Measurements from ENCODE around the gene OTULIN.

Gene OTULIN

DNA sequence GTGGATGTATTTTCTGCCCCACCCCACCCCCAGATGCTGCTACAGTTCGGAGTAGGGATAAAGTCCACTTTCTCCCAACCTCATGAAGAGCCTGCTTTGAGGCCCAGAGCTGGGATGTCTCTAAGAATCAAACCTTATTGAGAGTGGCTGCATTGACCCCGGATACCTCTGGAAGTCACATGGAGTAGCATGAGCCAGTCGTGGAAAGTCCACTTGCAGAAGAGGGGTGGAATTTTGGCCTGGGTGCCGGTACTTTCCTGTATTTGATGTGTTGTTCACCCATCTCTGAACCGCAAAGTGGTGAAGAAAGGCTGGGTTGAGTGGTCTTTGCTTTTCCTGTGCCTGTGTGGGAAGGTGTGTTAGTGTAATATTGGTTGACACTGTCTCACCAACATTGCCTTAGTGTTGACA, 3.7 kb downstream of the OTULIN start:
- DNase-seq (ENCODE audit: low read depth, low spot score): no peak

DNA sequence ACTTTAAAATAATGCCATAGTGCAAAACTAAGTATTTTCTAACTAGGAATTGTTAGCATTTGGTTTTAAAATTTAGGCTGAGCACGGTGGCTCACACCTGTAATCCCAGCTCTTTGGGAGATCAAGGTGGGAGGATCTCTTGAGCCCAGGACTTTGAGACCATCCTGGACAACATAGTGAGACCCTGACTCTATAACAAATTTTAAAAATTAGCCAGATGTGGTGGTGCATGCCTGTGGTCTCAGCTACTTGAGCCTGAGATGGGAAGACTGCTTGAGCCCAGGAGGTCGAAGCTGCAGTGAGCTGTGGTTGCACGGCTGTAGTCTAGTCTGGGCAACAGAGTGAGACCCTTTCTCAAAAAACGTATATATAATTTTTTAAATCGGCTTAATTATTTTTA, 4.9 kb downstream of the OTULIN start:
- DNase-seq (ENCODE audit: low read depth, low spot score): no peak

DNA sequence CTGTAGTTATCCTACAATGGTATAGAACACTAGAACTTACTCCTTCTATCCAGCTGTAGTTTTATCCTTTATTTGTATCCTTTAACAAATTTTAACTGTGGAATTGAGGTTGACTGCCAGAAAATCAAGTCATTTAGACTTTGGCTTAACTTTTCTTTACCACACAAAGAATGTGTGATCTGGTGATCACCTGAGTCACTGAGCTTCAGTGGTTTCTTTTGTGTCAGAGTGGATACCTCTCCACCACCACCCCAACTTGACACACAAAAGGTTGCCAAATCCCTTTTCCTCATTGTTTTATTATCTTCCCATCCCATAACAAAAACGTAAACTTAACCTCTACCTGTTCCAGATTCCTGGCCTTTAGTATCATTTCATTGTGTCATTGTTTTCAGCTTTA, 5.5 kb downstream of the OTULIN start:
- DNase-seq (ENCODE audit: low read depth, low spot score): peak; percentile 75

DNA sequence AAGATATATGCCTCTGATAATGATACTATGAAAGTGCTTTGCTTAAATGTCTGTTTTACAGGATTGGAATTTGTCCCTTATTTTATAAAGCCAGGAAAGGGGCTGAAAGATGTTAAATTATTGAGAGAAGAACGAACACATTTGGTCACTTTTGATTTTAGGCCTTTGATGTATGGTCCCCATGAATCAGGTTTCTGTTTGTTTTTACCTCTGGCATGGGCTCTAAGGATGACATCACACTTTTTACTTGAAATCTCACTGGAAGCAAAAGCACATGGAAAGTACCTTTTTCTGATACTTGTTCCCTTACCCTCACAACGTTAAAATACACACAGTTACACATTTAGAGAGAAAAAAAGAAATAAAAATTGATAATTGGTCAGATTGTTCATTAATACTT, 6.9 kb downstream of the OTULIN start:
- peak; percentile 55 for DNase-seq (ENCODE audit: low read depth, low spot score)

DNA sequence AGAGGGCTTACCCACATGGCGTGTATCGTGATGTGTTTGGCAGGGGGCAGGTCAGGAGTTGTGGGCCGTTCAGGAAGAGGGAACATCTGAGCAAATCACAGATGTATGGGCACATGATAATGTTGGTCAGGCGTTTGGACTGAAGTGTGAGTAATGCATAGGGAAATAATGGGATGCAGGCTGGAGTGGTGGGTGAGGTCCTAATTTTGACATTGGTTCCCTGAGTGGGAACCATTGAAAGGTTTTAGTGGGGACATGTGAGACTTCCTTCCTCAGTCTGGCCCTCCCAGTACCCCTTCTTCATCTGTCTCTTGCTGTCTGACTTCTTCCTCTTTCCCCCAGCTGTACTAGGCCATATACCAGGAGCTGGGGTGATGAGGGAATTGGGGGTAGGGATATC, 7.6 kb downstream of the OTULIN start:
- DNase-seq (ENCODE audit: low read depth, low spot score): no peak

DNA sequence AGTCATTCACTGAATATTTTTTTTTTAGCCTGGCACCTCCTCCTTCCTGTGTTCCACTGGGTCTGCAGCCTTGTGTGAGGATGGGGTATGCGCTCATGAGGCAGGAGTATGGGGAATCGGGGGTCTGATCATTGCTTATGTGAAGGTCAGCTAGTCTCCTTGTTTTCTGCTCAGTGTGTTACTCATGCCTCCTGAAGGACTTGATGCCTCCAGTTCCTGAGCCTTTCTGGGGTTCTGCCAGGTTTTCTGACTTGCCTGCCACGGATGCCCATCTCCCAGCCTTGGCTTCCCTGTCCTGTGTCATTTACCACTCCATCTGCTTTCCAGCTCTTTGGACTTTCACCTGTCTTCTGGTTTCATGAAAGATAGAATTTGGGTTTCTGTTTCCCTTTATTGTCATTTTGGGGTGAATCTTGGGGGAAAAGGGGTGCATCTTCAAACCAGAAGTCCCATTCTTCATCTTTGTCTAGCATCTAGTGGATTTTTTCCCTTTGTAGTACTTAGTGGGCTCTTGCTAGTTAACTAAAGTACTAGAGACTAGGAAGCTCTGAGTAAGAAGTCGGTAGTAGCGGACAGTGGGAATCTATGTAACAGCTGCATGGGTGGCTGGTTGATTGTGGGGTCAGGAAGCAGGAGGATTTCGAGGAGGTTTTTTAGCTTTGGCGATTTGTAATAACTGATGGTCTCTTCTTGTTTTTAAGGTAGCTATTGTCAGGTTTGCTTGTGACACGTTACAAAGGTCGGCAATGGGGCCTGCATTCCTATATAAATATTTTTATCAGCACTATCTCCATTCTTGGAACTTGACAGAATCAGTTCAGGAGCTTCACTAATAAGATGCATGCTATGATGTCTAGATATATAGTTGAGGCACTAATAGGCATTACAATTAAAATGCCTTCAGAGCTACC, 8.2 kb downstream of the OTULIN start:
- DNase-seq (ENCODE audit: low read depth, low spot score): no peak

DNA sequence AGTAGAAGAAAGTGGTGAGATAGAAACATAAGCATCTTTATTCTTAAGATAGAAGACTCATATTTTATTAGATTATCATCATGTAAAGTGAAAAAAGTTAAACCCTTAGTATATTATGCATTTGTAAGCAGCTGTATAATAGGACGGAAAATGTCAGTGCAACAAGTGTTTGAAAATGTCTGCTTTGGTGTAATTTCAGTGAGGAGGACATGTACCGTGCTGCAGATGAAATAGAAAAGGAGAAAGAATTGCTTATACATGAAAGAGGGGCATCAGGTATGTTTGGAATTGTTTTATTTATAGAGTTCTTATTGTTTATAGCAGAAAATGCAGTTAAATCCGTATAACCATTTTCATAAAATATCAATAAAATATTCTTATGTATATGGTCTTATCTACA, 8.9 kb downstream of the OTULIN start:
- DNase-seq (ENCODE audit: low read depth, low spot score): no peak

DNA sequence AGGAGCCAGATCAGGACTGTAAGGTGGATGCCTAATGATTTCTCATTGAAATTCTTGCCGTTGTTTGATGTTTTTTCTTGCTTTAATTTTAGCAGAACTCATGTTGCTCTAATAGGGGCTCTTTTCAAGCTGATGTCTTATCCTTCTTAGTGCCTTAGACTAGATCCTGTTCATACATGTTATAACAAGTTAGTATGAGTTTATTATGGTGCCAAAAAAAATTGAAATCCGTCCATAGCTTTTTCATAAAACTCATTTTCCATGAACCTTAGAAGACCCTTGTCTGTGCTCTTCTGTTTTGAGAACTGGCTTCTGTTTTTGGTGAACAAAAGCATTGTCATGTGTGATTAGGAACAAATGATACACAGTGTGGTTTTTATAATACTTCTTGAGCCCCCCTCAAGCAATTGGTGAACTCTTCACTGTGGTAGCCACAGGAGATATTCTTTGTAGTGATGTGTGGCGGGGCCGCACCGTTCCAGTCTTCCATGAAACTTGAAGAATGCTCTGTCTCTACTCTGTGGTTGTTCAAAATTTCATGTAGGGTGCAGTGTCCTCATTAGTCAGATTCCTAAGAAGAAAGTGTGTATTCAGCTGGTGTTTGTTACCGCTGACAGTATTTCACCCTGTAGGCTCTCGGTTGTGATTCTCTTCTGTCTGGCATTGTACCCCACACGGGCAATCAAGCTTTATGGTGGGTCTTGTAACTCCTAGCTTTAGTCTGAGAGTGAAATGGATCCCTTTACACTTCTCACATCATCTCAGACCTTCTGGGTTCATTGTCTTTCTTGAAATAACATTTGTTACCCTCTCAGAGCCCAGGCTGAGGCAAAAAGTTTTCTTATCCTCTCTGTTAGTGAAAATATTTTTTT, 10.7 kb downstream of the OTULIN start:
- peak; percentile 46 for DNase-seq (ENCODE audit: low read depth, low spot score)

DNA sequence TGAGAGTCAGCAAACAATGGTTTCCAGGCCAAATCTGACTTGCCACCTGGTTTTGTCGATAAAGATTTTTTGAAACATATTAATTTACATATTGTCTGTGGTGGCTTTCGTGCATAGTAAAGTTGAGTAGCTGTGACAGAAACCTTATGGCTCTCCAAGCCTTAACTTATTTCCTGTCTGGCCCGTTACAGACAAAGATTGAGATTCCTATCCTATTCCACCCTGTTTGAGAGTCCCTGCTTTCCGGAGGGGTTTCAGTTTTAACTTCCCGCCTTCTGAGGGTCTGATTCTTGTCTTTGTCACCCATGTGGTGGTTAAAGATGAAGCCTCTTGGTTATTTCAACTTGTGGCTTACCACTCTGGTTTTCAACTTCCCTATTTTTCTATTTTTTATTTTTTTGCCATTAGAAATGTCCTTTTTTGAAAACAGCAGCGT, 11.4 kb downstream of the OTULIN start:
- DNase-seq (ENCODE audit: low read depth, low spot score): no peak

DNA sequence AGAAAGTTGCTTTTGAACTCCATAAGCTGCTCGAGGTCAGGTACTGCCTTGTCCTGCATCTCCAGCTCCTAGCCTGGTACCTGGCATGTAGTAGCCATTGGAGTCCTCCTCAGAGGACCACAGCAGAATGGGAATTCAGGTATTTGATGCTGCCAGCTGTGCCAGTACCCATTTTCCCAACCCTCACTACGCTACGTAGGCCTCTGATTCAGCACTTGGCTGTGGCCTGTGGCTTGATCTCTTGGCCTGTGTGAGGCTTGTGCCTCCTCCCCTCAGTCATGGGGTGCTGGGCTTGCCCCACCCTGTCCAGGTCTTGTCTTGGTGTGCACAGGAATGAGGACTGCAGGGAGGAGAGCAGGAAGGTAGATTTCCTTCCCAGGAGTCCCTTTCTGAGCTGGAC, 11.8 kb downstream of the OTULIN start:
- peak; percentile 61 for DNase-seq (ENCODE audit: low read depth, low spot score)

DNA sequence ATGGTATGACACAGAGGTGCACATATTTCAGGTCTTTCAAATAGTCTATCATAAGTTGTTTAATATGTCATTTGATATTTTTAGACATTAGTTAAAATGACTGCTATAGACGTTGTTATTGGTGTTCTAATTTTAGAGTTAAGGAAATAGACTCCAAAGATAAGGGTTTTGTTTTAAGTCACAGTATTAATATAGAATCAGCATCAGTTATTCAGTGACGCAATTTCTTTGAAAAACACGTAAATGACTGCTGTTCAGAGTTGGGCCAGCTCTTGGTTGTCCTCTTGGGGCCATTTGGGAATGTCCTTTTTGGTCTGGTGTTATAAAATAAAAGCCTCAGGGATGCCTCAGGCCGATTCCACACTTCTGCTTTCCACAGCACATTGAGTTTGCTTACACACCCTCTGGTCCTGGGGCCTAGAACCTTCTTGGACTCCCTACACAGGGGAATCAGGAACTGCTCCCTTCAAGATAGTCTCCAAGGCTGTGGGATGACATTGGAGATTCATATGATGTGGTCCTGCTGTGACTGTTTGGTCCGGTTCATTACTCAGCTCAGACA, 14.3 kb downstream of the OTULIN start:
- no peak for DNase-seq (ENCODE audit: low read depth, low spot score)

DNA sequence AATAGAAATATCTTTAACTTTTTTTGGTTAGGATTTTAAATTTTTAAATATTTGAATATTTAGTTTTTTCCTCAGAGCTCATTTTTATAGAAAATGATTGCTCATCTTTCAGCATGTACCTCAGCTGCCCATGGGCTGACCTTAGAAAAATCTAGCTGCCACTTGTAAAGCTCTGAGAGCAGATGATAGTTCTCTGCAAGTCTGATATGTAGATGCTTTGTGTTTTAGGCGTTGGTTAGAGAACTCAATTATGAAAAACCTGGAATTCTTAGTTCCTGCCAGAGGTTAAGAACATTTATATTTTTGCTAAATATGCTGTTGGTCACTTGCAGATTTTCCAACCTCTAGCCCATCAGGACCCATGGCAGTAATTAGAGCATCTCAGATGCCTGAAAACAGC, 15.1 kb downstream of the OTULIN start:
- DNase-seq (ENCODE audit: low read depth, low spot score): no peak

DNA sequence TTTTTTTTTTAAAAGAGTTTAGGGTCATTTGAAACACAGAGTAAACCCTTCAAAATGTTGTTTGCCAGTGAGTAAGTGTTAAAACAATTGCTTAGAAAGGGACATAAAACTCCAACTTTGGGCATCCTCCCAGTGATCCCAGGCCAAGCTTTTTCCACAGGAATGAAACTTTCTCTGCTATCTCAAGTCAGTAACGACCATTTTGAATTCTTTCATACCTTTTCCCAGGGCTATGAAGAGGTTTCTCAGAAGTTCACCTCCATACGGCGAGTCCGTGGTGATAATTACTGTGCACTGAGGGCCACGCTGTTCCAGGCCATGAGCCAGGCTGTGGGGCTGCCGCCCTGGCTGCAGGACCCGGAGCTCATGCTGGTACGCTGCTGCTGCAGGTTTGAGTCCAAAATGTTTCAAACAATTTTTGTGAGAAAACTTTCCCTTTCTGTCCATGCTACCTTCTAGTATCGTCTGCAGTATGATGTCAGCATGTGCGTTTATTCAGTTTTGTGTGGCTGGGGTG, 16.8 kb downstream of the OTULIN start:
- DNase-seq (ENCODE audit: low read depth, low spot score): peak; percentile 63

DNA sequence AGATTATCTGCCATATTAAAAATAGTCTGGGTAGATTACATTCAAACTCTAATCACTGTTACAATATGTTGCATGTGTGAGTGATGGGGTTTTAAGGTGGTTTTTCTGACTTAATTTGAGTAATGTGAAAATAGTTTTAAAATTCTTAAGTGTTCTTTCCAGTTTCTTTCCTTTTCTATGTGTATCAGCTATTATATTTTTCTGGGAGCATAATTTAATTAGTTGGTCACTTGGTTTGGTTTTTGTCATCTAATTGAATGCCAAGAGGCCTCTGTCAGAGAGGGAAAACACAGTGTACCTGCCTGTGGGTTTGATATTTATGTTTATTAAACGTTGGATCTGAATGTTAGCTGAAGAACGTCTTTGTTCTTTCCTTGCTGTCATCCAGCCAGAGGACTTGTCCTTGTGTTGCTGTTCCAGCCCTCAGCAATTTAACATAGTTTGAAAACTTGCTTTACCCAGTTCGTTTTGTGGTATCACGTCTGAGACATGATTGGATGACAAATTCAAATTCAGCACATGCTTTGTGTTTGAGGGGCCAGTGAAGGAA, 19.5 kb downstream of the OTULIN start:
- DNase-seq (ENCODE audit: low read depth, low spot score): peak; percentile 39

DNA sequence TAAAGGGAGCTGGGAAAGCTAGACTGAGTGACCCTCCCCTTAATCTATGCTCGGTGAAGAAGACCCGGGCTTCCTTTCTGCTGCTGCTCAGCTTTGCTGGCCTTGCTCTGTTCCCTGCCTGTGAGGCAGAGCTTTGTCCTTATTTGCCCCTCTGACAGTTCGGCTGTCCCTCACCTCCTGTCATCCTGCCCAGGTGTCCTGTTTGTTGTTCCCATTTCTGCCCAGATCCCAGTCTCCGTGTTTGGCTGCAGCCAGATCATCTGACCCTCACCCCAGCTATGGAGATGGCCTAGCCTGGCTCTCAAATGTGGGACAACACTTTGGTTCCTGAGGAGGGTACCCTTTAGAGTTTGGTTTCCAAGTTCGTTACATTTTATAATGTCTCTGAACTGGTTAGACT, 20.2 kb downstream of the OTULIN start:
- no peak for DNase-seq (ENCODE audit: low read depth, low spot score)

DNA sequence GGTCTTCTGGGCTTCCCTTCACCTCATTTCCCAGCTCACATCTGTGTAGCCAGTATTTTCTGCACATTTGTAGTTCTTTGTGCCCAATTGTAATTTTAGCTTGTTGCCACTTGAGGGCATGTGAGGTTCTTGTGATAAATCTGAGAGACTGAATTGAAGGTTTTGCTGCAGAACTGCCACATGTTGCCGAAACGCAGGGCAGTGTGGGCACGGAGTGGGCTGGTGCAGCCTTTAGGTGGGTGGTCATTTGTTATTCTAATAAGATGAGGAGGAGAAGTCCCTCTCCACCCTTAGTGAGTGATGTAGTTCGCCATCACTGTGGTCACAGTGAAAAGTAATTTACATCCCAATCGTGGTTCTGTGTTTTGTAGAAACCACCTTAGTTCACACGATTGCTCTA, 21.2 kb downstream of the OTULIN start:
- DNase-seq (ENCODE audit: low read depth, low spot score): peak; percentile 76

DNA sequence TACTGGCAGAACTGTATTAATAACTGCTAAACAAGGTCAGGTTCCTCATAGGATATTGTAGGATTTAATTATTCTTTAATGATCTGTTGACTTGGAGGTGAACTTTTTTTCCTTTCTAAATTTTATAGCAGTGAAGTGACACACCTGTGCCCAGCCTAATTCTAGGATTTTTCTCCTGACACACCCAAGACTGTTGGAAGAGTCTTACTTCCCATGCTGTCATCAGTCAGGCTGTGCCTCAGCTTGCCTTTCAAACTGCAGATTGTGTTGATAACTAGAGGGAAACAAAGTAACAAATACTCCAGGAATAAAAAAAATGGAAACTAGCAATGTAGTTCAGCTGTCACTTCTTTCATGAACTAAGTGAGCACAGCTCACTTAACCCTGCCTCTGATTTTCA, 22.0 kb downstream of the OTULIN start:
- no peak for DNase-seq (ENCODE audit: low read depth, low spot score)

DNA sequence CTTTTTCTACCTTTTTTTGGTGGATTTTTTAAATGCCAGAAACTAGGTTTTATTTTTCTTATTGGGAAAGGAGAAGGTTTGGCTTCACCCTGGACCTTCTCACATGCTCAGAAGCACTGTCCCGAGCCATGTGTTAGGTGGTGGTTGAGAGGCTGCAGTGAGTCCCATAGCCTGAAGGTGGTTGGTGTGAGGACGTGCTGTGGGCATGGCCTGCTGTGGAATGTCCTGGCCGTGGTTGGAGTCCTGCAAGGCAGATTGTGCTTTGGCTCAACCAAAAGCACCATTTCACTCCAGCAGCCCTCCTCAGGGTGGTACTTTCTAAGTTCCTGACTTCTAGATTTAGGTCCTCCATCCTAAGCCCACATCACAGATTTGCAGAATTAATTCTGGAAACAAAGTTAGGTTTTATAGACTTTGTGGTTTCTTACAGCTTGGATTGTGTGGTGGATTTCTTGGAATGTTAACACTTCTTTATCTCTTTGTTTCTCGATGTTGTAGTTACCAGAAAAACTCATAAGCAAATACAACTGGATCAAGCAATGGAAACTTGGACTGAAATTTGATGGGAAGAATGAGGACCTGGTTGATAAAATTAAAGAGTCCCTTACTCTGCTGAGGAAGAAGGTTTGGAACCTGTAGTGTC, 22.6 kb downstream of the OTULIN start:
- DNase-seq (ENCODE audit: low read depth, low spot score): peak; percentile 71

DNA sequence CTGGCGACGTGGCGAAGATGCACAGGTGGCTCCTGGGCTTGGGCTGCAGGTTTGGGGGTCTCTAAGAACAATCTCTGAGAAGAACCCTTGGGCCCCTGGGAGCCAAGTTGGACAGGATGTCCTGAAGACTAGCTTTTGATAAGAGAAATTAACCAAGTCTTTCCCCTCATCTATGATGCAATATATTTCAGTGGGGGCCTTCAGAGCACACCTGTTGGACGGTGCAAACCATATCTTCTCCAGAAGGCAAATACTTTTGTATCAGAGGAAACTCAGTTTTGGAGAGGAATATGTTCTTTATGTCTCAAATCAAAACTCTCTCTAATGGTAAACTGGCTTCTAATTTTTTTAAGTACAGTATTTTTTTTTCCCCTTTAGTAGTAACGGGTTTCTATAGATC, 28.6 kb downstream of the OTULIN start:
- no peak for DNase-seq (ENCODE audit: low read depth, low spot score)

DNA sequence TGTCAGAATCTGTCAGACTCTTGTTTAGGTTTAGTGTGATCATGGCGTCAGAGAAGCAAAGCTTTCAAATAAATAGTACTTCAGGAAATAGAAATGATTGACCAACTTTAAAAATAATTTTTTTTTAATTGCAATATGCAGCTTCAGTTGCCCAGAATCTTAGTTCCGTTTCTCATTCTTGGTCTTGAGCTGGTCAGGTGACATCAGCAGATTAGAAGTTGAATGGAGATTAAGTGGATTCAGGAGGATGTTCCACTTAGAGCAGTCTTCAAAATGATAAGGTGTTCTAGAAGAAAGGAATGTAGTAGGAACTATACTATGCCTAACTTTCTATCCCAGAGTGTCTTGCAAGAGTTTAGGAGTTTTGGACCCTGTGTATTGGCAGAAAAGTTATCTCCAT, 30.6 kb downstream of the OTULIN start:
- no peak for DNase-seq (ENCODE audit: low read depth, low spot score)

DNA sequence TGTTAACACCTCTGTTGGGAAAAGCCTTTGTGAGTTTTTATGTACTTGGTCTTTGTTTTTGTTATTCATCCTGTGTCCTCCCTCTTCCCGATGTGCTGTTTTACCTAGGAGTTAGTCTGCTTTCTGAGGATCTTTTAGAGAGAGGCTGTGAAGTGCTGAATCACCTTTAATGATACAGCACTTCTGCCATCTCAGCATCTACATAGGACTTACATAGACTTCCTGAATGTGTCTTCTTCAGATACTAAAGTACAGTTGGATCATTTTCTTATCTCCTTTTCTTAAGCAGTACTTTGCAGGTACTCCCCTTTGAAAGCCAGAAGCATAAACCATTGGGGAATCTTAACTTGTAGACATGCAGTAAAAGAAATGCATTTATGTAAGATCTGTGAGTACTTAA, 31.5 kb downstream of the OTULIN start:
- DNase-seq (ENCODE audit: low read depth, low spot score): no peak

All from astrocyte of the hippocampus (primary cell).